ENCODE results near the gene C1R.
"Not testable (repeated sequence)": the region's sequence is repeated elsewhere in the genome, so short reads cannot be mapped to it uniquely, and the experiment has no call there.

GRCh38 chr12:7055736-7056135, 36.5 kb downstream of the C1R start:
- TF ChIP-seq CTCF (IDR thresholded peaks at IDR 0.05 in 8 of 11, conservative IDR thresholded peaks at IDR 0.05 in 3 of 11); POLR2A (IDR thresholded peaks at IDR 0.05): not testable (repeated sequence)
